Activated CD4-positive, alpha-beta T cell treated with anti-CD3 and anti-CD28 coated beads for 4 hours (primary cell): ENCODE measurements around the gene SCGB1C1.
"Not testable (repeated sequence)": the region's sequence is repeated elsewhere in the genome, so short reads cannot be mapped to it uniquely, and the experiment has no call there.

Source experiments
- DNase-seq, 2 donors: peaks; one replicate each; pipeline ENCODE4 v3.0.0-alpha.2; 2020

SCGB1C1 gene

GRCh38 chr11:192674-193128 lies at the start of gene SCGB1C1:
Gene SCGB1C1, plus strand, starts transcription at chr11:193078. Its CDS starts 22 bp downstream, at chr11:193100.
- not testable (repeated sequence) for DNase-seq

- DNase-seq, result not testable (repeated sequence)
These were observed 12.6 kb upstream of the SCGB1C1 start for GRCh38 chr11:180242-180641.

- peak in 1 of 2 donors; percentile 2 for DNase-seq
These were observed 3.6 kb upstream of the SCGB1C1 start for GRCh38 chr11:189200-189783.

- peak in 1 of 2 donors; percentile 31 for DNase-seq
These were observed 3.0 kb upstream of the SCGB1C1 start for GRCh38 chr11:189843-190311.

GRCh38 chr11:190546-190945 lies 2.3 kb upstream of the SCGB1C1 start:
- DNase-seq, result not testable (repeated sequence)

- peak; percentile 34 to 71 for DNase-seq
These were observed 1.1 kb upstream of the SCGB1C1 start for GRCh38 chr11:191490-192478.

GRCh38 chr11:193481-193880 lies 603 bp downstream of the SCGB1C1 start:
- not testable (repeated sequence) for DNase-seq

- DNase-seq, result no peak
These were observed 4.2 kb downstream of the SCGB1C1 start for GRCh38 chr11:196786-197731.

GRCh38 chr11:197741-198235 lies 4.9 kb downstream of the SCGB1C1 start:
- no peak for DNase-seq

- DNase-seq, result no peak
These were observed 5.4 kb downstream of the SCGB1C1 start for GRCh38 chr11:198236-198806.

- DNase-seq, result no peak
These were observed 6.2 kb downstream of the SCGB1C1 start for GRCh38 chr11:199004-199581.

- no peak for DNase-seq
These were observed 6.9 kb downstream of the SCGB1C1 start for GRCh38 chr11:199782-200181.

- DNase-seq, result no peak
These were observed 7.5 kb downstream of the SCGB1C1 start for GRCh38 chr11:200224-201003.

- no peak for DNase-seq
These were observed 9.1 kb downstream of the SCGB1C1 start for GRCh38 chr11:201966-202365.

- DNase-seq, result no peak
These were observed 9.6 kb downstream of the SCGB1C1 start for GRCh38 chr11:202490-202889.

- DNase-seq, result no peak
These were observed 10.4 kb downstream of the SCGB1C1 start for GRCh38 chr11:203056-203944.

GRCh38 chr11:203945-204586 lies 11.2 kb downstream of the SCGB1C1 start:
- no peak for DNase-seq

GRCh38 chr11:204587-205109 lies 11.8 kb downstream of the SCGB1C1 start:
- no peak for DNase-seq
